GM04503 (cell line): Measurements from ENCODE around the gene CDY1.
"Not testable (repeated sequence)": the region's sequence is repeated elsewhere in the genome, so short reads cannot be mapped to it uniquely, and the experiment has no call there.

Experiments used
- DNase-seq: peaks from one replicate; pipeline ENCODE4 v3.0.0-alpha.2; 2012; ENCODE audit warnings: low read depth

CDY1 gene, protein sequence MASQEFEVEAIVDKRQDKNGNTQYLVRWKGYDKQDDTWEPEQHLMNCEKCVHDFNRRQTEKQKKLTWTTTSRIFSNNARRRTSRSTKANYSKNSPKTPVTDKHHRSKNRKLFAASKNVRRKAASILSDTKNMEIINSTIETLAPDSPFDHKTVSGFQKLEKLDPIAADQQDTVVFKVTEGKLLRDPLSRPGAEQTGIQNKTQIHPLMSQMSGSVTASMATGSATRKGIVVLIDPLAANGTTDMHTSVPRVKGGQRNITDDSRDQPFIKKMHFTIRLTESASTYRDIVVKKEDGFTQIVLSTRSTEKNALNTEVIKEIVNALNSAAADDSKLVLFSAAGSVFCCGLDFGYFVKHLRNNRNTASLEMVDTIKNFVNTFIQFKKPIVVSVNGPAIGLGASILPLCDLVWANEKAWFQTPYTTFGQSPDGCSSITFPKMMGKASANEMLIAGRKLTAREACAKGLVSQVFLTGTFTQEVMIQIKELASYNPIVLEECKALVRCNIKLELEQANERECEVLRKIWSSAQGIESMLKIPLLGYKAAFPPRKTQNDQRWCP

GRCh38 chrY:25621817-25622216 lies at the start of gene CDY1:
Gene CDY1, plus strand, starts transcription at chrY:25622117. Its CDS starts 326 bp downstream, at chrY:25622443.
- not testable (repeated sequence) for DNase-seq

GRCh38 chrY:25593336-25593735 lies 28.6 kb upstream of the CDY1 start:
- not testable (repeated sequence) for DNase-seq

DNA sequence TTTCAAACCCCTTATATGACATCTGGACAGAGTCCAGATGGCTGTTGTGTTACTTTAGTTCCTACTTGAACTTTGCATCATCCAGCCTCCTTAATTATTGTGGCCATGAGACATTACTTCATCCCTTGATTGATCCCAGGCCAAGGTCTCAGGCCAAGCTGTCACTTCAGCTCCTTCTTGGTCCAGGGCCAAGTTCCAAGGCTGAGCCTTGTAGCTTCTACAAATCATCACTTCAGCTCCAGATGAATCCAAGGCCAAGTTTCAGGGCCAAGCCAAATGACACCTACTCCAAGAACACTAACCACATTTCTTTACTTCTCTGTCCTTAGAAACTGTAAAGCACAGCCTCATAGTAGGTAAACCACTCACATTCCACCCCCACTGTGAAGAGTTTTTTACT lies 1.7 kb upstream of the CDY1 start:
- not testable (repeated sequence) for DNase-seq

DNA sequence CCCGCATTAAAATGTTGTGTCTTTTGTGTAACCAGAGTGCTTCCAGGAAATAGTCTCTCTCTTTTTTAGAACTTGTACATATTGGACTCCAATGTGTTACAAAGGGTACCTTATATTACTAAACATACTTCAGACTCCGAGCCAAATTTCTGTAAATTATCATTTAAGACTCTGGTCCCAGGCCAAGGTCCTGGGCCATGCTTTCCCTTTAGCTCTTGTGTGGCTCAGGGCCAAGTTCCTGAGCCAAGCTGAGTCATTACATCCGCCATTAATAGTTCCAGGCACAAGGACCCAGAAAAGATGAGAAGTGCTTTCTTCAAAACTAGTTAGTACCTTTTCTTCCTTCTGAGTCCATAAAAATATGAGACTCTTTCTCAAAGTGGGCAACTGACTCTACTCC lies 4.6 kb downstream of the CDY1 start:
- DNase-seq: not testable (repeated sequence)

- not testable (repeated sequence) for DNase-seq
Measured at GRCh38 chrY:25630383-25631112, 8.6 kb downstream of the CDY1 start.

- DNase-seq: not testable (repeated sequence)
Measured at GRCh38 chrY:25639852-25640251, 17.9 kb downstream of the CDY1 start.

GRCh38 chrY:25643024-25643915 lies 21.4 kb downstream of the CDY1 start:
- DNase-seq: not testable (repeated sequence)
